OCI-M2 (cell line): Measurements from ENCODE around the gene SLC35G6.

ENCODE experiments used
- DNase-seq: peaks from one replicate; lab custom pipeline; 2025; ENCODE audit not compliant: unreplicated experiment; lab: John Stamatoyannopoulos, UW

The SLC35G6 gene

GRCh38 chr17:7502171-7502847 is 21.1 kb downstream of the SLC35G6 start:
- DNase-seq = no peak

GRCh38 chr17:7502987-7503386 is 21.7 kb downstream of the SLC35G6 start:
- DNase-seq = no peak

- no peak for DNase-seq
Measured at GRCh38 chr17:7503521-7503920, 22.3 kb downstream of the SLC35G6 start.

- no peak for DNase-seq
Measured at GRCh38 chr17:7508145-7508544, 26.9 kb downstream of the SLC35G6 start.

GRCh38 chr17:7508846-7509245 is 27.6 kb downstream of the SLC35G6 start:
- no peak for DNase-seq

GRCh38 chr17:7509937-7510336 is 28.7 kb downstream of the SLC35G6 start:
- no peak for DNase-seq

- no peak for DNase-seq
Measured at GRCh38 chr17:7511108-7511507, 29.9 kb downstream of the SLC35G6 start.

- DNase-seq = no peak
Measured at GRCh38 chr17:7512105-7512504, 30.9 kb downstream of the SLC35G6 start.

- DNase-seq = no peak
Measured at GRCh38 chr17:7512824-7513540, 31.7 kb downstream of the SLC35G6 start.

- DNase-seq = no peak
Measured at GRCh38 chr17:7513850-7514419, 32.7 kb downstream of the SLC35G6 start.

- no peak for DNase-seq
Measured at GRCh38 chr17:7515911-7516610, 34.8 kb downstream of the SLC35G6 start.

- no peak for DNase-seq
Measured at GRCh38 chr17:7523033-7523432, 41.8 kb downstream of the SLC35G6 start.

- DNase-seq = no peak
Measured at GRCh38 chr17:7528842-7529241, 47.6 kb downstream of the SLC35G6 start.

GRCh38 chr17:7530023-7530900 is 49.0 kb downstream of the SLC35G6 start:
- no peak for DNase-seq
